Esophagus squamous epithelium (tissue), 4 donors: ENCODE data around the gene GTPBP3.

Experiments used
- POLR2A ChIP-seq, 4 donors: fragments of 450-650 bp; IDR thresholded peaks; one replicate each; pipeline ENCODE4 v1.6.1; 2017; ENCODE audit warnings: antibody characterized with exemption in 4 of 4, mild to moderate bottlenecking in 4 of 4, moderate library complexity in 3 of 4
- TF ChIP-seq, protein P1 (sequence below), 6 experiments: fragments of 450-650 bp in 4 of 6; fragments of 200-600 bp in 2 of 6; sonication (generic) in 2 of 6; IDR thresholded peaks; one replicate each; pipeline ENCODE4 v1.5.1; 2016 to 2019; ENCODE audit warnings: antibody characterized with exemption in 6 of 6, mild to moderate bottlenecking in 4 of 6, moderate library complexity in 4 of 6

DNA sequence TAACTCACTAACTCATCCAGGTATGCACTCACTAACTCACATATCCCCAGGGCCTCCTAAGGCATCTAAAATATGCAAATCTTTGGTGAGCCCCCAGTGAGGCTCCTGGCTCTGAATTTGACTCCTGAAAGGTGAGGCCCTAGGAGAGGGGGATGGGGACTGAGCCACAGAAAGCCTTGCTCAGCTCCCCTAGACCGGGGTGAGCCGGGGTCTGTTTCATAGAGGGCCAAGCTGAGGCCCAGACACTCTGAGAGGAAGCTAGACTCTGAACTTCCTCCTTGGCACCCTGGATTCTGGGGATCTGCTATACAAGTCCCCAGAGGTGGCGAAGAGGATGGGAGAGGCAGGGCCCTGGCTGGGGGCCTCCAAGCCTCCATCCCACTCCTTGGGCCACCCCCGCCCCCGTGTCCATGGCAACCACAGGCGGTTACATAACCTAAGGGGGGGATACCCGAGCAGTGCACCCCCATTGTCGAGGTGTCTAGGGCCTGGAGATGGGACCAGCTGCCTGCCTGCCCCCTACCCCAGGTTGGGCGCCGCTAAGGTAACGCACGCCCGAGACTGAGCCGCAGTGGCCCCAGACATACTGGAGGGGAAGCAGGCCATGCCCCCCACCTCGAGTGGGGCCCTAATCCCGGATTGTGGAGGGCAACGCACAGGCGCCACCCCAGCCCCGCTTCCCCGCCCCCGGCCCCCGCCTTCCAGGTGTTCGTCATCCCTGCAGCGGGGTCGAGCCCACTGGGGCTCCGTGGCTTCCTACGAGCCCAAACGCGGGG lies 34.8 kb upstream of the GTPBP3 start:
- TF ChIP-seq, protein P1, sequence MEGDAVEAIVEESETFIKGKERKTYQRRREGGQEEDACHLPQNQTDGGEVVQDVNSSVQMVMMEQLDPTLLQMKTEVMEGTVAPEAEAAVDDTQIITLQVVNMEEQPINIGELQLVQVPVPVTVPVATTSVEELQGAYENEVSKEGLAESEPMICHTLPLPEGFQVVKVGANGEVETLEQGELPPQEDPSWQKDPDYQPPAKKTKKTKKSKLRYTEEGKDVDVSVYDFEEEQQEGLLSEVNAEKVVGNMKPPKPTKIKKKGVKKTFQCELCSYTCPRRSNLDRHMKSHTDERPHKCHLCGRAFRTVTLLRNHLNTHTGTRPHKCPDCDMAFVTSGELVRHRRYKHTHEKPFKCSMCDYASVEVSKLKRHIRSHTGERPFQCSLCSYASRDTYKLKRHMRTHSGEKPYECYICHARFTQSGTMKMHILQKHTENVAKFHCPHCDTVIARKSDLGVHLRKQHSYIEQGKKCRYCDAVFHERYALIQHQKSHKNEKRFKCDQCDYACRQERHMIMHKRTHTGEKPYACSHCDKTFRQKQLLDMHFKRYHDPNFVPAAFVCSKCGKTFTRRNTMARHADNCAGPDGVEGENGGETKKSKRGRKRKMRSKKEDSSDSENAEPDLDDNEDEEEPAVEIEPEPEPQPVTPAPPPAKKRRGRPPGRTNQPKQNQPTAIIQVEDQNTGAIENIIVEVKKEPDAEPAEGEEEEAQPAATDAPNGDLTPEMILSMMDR (IDR thresholded peaks at IDR 0.05): no peak
- TF ChIP-seq POLR2A (IDR thresholded peaks at IDR 0.05): no peak
